Fibroblast of gingiva (primary cell): ENCODE measurements around the gene NRCAM.
A peak's percentile ranks its signal among the peaks of the same experiment; 100 is the strongest.

Source experiments
- DNase-seq: peaks from one replicate; pipeline ENCODE4 v3.0.0-alpha.2; 2011; ENCODE audit warnings: low read depth

The NRCAM gene

GRCh38 chr7:108128514-108128913 lies 327.7 kb downstream of the NRCAM start:
- no peak for DNase-seq

DNA sequence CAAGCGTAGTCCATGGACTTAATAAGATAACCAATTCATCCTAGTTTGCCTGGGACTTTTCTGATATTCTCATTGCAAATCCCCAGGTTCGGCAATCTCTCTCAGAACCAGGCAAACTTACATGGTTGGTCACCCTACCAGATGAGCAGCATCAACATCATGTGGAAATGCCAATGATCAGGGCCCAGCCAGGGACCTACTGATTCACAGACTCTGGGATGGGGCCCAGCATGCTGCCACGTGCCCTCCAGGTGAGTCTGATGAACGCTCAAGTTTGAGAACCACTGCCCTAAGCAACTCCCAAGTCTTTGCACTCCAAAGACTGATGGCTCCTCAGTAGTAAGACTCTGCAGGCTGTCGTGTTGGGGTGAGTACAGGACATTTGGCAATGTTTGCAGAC lies 328.8 kb downstream of the NRCAM start:
- no peak for DNase-seq

- peak; percentile 42 for DNase-seq
These were observed 331.4 kb downstream of the NRCAM start for GRCh38 chr7:108124820-108125219.

- DNase-seq: no peak
These were observed 334.1 kb downstream of the NRCAM start for GRCh38 chr7:108122181-108122580.

DNA sequence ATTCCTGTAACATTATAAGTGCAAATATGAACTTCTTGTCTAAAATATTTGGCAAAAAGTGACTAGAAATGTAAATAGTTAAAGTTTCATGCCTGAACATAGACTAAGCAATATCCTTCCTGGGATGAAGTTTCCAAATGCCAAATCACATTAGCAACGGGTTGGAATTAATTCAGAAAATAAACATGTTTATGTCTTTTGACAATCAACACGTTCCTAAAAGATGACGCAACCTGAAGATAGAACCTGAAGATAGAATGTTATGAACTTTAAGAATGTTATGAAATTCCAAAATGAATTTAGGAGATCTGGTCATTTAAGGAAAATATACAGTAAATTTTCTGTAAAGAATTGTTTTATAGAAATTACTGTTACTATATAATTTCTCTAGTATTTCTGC lies 335.3 kb downstream of the NRCAM start:
- no peak for DNase-seq

DNA sequence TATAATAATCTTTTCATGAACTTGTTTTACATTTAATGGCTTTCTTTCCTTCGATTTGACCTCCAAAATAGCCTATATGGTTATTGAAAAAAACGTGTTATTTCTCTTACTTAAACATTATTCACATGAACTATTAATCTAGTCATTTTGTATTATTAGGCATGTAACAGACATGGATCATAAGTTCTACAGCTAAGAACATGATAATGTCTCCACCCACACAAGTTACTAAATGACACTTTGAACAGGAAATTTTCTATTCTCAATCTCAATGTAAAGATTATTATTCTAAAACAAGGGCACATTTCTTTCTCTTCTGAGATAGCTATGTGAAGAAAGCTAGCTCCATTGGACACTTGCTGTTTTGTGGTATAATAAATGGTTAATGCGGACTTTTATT lies 336.0 kb downstream of the NRCAM start:
- no peak for DNase-seq

GRCh38 chr7:108118959-108119358 lies 337.3 kb downstream of the NRCAM start:
- no peak for DNase-seq

DNA sequence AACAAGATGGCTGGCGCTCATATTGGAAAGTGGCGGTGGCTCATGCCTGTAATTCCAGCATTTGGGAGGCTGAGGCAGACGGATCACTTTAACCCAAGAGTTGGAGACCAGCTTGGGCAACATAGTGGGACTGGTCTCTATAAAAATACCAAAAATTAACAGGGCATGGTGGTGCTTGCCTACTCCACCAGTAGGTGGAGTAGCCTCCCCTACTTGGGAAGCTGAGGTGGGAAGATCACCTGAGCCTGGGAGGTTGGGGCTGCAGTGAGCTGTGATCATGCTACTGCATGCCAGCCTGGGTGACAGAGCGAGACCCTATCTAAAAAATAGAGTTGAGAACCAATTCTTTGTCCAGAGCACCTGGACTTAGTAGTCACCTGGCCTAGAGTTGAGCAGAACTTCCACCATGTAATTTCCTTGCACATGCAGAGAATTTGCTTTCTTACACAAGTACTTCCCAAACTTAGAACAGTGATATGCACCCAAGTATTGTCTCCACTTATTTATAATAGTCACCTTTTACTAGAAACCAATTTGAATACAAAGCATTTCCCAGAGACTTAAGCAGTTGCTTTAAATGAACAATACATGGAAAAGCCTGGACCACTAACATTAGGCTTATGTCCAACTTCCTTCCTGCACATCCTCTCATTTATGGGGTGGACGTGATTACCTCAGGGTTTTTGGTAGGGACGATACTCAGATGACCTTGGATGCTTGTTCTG lies 342.0 kb downstream of the NRCAM start:
- no peak for DNase-seq

DNA sequence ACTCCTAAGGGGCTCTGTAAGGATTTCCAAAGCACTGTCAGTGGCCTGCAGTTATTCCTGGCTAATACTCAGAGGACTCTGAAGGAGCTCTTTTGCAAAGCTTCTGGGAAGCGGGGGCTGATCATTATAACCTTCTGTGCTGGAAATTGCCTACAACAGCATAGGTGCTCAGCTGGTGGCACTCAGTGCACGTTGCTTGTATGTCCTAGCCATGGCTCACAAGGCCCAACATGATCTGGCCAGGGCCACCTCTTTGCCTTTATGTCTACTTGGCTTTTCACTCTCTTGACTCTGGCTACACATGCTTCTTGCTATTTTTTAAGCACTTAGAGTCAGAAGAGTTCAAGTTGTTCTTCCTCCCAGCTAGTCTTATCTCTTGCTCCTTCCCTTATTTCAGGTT lies 343.6 kb downstream of the NRCAM start:
- no peak for DNase-seq

DNA sequence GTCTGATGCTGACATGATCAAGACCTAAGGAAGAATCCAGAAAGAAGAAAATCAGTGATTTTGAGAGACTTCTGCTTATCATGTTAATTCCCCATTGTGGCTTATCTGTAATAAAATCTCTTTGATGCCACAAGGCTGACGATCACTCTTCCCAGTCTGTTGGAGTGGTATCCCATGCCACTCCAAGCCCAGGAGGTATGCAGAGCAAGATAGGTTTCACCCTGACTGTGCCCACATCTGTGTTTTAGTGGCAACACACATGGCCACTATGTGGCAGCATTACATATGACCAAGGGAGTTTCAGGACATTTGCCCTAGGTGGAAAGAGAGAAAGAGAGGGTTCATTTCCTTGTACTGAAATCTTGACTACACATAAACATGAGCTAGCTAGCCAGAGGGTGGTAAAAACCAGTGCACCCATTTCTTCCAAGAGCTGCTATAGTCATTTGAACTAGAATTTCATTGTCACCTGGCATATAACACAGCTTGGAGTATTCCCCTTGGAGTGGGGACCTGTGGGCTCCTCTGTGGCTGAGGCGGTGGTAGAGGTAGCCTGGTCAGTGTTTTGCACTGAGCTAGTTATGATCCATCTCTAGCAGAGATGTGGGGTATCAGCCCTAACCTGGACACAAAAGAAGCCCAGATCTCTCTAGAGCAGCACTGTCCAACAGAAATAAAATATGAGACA lies 346.9 kb downstream of the NRCAM start:
- DNase-seq: peak; percentile 17

DNA sequence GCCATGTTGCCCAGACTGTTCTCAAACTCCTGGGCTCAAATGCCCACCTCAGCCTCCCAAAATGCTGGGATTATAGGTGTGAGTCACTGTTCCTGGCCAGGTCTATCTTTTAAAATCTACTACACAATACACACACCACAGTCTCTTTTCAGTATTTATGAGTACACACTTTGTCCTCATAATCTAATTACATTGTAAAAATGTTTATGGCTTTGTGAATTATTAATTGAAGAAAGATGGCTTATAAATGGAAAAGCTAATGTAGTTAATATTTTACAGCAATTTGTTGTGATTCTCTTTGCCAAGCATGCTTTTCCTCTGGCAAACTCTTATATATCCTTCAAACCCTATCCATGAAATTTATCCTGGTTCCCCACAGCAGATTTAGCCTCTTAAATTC lies 348.1 kb downstream of the NRCAM start:
- no peak for DNase-seq

DNA sequence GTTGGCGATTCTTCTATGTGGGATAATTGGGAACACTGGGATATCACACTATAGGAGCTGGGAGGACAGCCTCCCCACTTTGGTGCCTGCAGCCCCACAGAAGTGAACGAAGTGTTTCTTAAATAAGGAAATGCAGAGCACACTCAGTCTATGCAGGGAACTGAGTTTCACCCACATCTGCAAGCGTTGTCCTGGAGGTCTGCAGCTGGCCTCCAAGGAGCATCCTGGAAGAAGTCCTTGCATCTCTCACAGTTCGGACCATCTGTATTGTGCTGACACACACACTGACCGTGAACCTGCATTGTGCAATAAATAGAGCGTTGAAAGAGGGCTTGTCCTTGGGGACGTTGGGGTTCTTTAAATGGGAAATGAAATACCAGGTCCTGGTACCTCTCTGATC lies 351.9 kb downstream of the NRCAM start:
- no peak for DNase-seq

GRCh38 chr7:108103558-108104298 lies 352.5 kb downstream of the NRCAM start:
- peak; percentile 39 for DNase-seq

GRCh38 chr7:108102671-108103312 lies 353.4 kb downstream of the NRCAM start:
- DNase-seq: no peak

- DNase-seq: no peak
These were observed 354.5 kb downstream of the NRCAM start for GRCh38 chr7:108101759-108102158.

GRCh38 chr7:108099713-108100112 lies 356.5 kb downstream of the NRCAM start:
- peak; percentile 79 for DNase-seq

DNA sequence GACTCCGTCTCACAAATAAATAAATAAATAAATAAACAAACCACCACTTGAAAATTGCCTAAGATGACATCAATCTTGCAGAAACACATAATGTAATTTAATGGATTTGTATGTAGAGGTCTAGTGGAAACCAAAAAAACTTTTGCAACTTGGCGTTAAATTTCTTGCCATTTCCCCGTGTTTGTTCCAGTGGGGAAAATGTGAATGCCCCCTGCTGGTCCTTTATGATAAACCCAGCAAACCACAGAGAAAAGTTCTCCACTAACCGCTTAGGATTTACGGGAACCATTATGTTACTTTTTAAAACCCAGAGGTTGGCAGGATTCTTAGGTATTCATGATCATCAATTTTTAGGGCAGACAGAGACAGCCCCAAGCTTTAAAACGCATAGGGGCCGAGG lies 358.5 kb downstream of the NRCAM start:
- DNase-seq: no peak
